Measurements from ENCODE around the gene SHKBP1. TPM values are rescaled to one million over a fixed set of nuclear protein-coding genes. Genes with fewer than 3 reads are reported as not detected.

Gene SHKBP1
- total and polyA plus RNA-seq, 4 donors: 10.1 to 22.9 (median 15.4) TPM

DNA sequence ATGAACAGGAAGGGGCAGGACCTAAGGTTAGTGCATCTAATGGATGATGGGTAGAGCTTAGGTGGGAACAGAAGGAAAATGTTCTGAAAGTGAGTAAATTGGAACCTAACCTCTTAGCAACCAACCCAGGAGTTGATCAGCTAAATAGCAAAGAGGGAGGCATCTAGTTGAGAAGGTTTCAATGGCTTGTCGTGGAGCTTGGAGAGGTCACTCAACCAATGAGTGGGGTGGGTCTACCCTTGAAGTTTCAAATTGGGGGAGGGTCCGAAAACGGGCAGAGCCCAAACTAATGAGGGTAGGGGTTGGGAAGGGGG lies 5.7 kb upstream of the SHKBP1 start:
- Histone ChIP-seq H3K27me3 (ENCODE audit: control insufficient read depth in 4 of 4, insufficient read depth in 4 of 4, low read length in 3 of 4) (peaks cover 0 to 4% (median under 1%) of the 10 kb centered on the region in 4 donors), H3K4me1 (ENCODE audit: control insufficient read depth in 4 of 4, insufficient read depth in 4 of 4, low read length in 3 of 4) (peaks cover 2 to 7% (median 3%) of the 10 kb centered on the region in 4 donors), H3K27ac (ENCODE audit: low read depth in 1 of 2, low read length in 2 of 2) (no peak overlapping the region), H3K4me3 (ENCODE audit: low read depth in 1 of 3, low read length in 3 of 3) (no peak overlapping the region), H3K36me3 (ENCODE audit: control insufficient read depth in 4 of 4, insufficient read depth in 3 of 4, low read depth in 1 of 4, low read length in 3 of 4) (no peaks in the 10 kb centered on the region), H3K9ac (ENCODE audit: low read depth in 1 of 2, low read length in 2 of 2) (no peak overlapping the region), H3K9me3 (ENCODE audit: control insufficient read depth in 4 of 4, low read length in 3 of 4) (no peaks in the 10 kb centered on the region)
- DNase-seq (ENCODE audit: low spot score): no peak
- TF ChIP-seq, protein P1, sequence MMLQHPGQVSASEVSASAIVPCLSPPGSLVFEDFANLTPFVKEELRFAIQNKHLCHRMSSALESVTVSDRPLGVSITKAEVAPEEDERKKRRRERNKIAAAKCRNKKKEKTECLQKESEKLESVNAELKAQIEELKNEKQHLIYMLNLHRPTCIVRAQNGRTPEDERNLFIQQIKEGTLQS (IDR thresholded peaks at IDR 0.05): no peak
- TF ChIP-seq SP1 (IDR thresholded peaks at IDR 0.05) (no peak), HNF4G (IDR thresholded peaks at IDR 0.05) (no peak), TAF1 (conservative IDR thresholded peaks at IDR 0.05) (no peak), HNF4A (conservative IDR thresholded peaks at IDR 0.05) (no peak), FOXA1 (IDR thresholded peaks at IDR 0.05) (no peak)
- TF ChIP-seq, protein P2, sequence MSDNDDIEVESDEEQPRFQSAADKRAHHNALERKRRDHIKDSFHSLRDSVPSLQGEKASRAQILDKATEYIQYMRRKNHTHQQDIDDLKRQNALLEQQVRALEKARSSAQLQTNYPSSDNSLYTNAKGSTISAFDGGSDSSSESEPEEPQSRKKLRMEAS (IDR thresholded peaks at IDR 0.05): no peak
- WGBS: 36% methylated on average over 3 of the region's 3 CpGs

DNA sequence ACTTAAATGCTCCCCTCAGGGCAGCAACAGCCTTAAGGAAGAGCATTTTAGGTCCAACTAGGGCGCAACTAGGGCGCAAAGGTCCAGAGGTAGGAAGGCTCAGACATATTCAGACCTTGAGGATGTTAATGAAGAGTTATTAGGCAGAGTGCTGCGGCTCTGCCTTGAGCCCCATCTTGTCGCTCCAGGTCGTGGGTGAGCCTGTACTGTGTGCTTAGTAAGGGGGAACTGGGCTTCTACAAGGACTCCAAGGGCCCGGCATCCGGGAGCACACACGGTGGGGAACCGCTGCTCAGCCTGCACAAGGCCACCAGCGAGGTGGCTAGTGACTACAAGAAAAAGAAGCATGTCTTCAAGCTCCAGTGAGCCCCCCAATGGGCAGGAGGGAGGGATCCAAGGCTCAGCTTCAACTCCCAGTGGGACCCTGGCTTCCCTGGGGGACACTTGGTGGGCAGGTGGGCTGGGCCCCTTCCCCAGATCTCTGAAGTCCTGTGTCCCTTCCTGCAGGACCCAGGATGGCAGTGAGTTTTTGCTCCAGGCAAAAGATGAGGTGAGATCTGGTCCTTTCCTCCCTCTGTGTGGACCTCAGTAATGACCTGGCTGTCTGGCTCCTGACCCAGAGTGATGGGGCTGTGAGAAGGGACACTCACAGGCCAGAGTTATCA lies 4.7 kb upstream of the SHKBP1 start:
- no peak overlapping the region for H3K9ac ChIP-seq (ENCODE audit: low read depth in 1 of 2, low read length in 2 of 2)
- H3K36me3 ChIP-seq (ENCODE audit: control insufficient read depth in 4 of 4, insufficient read depth in 3 of 4, low read depth in 1 of 4, low read length in 3 of 4): no peaks in the 10 kb centered on the region
- no peak for DNase-seq (ENCODE audit: low spot score)
- peaks cover 0 to under 1% (median 0%) of the 10 kb centered on the region in 4 donors for H3K27me3 ChIP-seq (ENCODE audit: control insufficient read depth in 4 of 4, insufficient read depth in 4 of 4, low read length in 3 of 4)
- peaks cover 2 to 10% (median 3%) of the 10 kb centered on the region in 4 donors for H3K4me1 ChIP-seq (ENCODE audit: control insufficient read depth in 4 of 4, insufficient read depth in 4 of 4, low read length in 3 of 4)
- no peak for TF ChIP-seq RAD21 (IDR thresholded peaks at IDR 0.05)
- no peak for TF ChIP-seq EGR1 (IDR thresholded peaks at IDR 0.05; ENCODE audit: low read depth in 2 of 2)
- no peak for TF ChIP-seq FOXA1 (IDR thresholded peaks at IDR 0.05)
- TF ChIP-seq, protein P3, sequence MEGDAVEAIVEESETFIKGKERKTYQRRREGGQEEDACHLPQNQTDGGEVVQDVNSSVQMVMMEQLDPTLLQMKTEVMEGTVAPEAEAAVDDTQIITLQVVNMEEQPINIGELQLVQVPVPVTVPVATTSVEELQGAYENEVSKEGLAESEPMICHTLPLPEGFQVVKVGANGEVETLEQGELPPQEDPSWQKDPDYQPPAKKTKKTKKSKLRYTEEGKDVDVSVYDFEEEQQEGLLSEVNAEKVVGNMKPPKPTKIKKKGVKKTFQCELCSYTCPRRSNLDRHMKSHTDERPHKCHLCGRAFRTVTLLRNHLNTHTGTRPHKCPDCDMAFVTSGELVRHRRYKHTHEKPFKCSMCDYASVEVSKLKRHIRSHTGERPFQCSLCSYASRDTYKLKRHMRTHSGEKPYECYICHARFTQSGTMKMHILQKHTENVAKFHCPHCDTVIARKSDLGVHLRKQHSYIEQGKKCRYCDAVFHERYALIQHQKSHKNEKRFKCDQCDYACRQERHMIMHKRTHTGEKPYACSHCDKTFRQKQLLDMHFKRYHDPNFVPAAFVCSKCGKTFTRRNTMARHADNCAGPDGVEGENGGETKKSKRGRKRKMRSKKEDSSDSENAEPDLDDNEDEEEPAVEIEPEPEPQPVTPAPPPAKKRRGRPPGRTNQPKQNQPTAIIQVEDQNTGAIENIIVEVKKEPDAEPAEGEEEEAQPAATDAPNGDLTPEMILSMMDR (IDR thresholded peaks at IDR 0.05; ENCODE audit: low read depth, low read length, missing input control): no peak
- TF ChIP-seq TAF1 (conservative IDR thresholded peaks at IDR 0.05): no peak
- no peak for TF ChIP-seq HNF4G (IDR thresholded peaks at IDR 0.05)
- no peak for TF ChIP-seq NR2F2 (IDR thresholded peaks at IDR 0.05)
- TF ChIP-seq, protein P4, sequence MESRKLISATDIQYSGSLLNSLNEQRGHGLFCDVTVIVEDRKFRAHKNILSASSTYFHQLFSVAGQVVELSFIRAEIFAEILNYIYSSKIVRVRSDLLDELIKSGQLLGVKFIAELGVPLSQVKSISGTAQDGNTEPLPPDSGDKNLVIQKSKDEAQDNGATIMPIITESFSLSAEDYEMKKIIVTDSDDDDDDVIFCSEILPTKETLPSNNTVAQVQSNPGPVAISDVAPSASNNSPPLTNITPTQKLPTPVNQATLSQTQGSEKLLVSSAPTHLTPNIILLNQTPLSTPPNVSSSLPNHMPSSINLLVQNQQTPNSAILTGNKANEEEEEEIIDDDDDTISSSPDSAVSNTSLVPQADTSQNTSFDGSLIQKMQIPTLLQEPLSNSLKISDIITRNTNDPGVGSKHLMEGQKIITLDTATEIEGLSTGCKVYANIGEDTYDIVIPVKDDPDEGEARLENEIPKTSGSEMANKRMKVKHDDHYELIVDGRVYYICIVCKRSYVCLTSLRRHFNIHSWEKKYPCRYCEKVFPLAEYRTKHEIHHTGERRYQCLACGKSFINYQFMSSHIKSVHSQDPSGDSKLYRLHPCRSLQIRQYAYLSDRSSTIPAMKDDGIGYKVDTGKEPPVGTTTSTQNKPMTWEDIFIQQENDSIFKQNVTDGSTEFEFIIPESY (IDR thresholded peaks at IDR 0.05): no peak
- TF ChIP-seq, protein P5, sequence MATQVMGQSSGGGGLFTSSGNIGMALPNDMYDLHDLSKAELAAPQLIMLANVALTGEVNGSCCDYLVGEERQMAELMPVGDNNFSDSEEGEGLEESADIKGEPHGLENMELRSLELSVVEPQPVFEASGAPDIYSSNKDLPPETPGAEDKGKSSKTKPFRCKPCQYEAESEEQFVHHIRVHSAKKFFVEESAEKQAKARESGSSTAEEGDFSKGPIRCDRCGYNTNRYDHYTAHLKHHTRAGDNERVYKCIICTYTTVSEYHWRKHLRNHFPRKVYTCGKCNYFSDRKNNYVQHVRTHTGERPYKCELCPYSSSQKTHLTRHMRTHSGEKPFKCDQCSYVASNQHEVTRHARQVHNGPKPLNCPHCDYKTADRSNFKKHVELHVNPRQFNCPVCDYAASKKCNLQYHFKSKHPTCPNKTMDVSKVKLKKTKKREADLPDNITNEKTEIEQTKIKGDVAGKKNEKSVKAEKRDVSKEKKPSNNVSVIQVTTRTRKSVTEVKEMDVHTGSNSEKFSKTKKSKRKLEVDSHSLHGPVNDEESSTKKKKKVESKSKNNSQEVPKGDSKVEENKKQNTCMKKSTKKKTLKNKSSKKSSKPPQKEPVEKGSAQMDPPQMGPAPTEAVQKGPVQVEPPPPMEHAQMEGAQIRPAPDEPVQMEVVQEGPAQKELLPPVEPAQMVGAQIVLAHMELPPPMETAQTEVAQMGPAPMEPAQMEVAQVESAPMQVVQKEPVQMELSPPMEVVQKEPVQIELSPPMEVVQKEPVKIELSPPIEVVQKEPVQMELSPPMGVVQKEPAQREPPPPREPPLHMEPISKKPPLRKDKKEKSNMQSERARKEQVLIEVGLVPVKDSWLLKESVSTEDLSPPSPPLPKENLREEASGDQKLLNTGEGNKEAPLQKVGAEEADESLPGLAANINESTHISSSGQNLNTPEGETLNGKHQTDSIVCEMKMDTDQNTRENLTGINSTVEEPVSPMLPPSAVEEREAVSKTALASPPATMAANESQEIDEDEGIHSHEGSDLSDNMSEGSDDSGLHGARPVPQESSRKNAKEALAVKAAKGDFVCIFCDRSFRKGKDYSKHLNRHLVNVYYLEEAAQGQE (IDR thresholded peaks at IDR 0.05): no peak
- no peak for TF ChIP-seq HNF4A (conservative IDR thresholded peaks at IDR 0.05)
- TF ChIP-seq JUND (IDR thresholded peaks at IDR 0.05): no peak
- no peak for TF ChIP-seq YY1 (IDR thresholded peaks at IDR 0.05)
- no peak for TF ChIP-seq FOXA2 (IDR thresholded peaks at IDR 0.05)
- TF ChIP-seq, protein P1 (IDR thresholded peaks at IDR 0.05): no peak
- TF ChIP-seq, protein P2 (IDR thresholded peaks at IDR 0.05): no peak
- no peak for TF ChIP-seq RXRA (IDR thresholded peaks at IDR 0.05)
- no peak for TF ChIP-seq GABPA (IDR thresholded peaks at IDR 0.05 in 1 of 2, conservative IDR thresholded peaks at IDR 0.05 in 1 of 2)
- no peak for TF ChIP-seq SP1 (IDR thresholded peaks at IDR 0.05)
- no peak overlapping the region for H3K27ac ChIP-seq (ENCODE audit: low read depth in 1 of 2, low read length in 2 of 2)
- 89% methylated on average over 10 of the region's 10 CpGs for WGBS
- no peaks in the 10 kb centered on the region for H3K9me3 ChIP-seq (ENCODE audit: control insufficient read depth in 4 of 4, low read length in 3 of 4)
- H3K4me3 ChIP-seq (ENCODE audit: low read depth in 1 of 3, low read length in 3 of 3): no peak overlapping the region
